Hepatocyte (in vitro differentiated cells): ENCODE data around the gene CCDC137. TPM values are rescaled to one million over a fixed set of nuclear protein-coding genes. Genes with fewer than 3 reads are reported as not detected.
A peak's percentile ranks its signal among the peaks of the same experiment; 100 is the strongest.

ENCODE experiments used
- DNase-seq: peaks from one replicate; pipeline ENCODE4 v3.0.0-alpha.2; 2016; ENCODE audit warnings: low spot score
- H2AFZ ChIP-seq: fragments of 200-600 bp; sonication (generic); 2 replicates; pipeline ENCODE4 v1.6.0; 2016; ENCODE audit warnings: antibody characterized with exemption, mild to moderate bottlenecking
- H3K27ac ChIP-seq: fragments of 200-600 bp; sonication (generic); 2 replicates; pipeline ENCODE4 v1.5.1; 2016; ENCODE audit warnings: mild to moderate bottlenecking
- H3K27me3 ChIP-seq: fragments of 200-600 bp; sonication (generic); 2 replicates; pipeline ENCODE4 v1.6.1; 2016
- H3K36me3 ChIP-seq: fragments of 200-600 bp; sonication (generic); replicated peaks from 2 replicates; pipeline ENCODE4 v1.5.1; 2016; ENCODE audit warnings: low read depth; ENCODE audit not compliant: insufficient read depth
- H3K4me1 ChIP-seq: fragments of 200-600 bp; sonication (generic); 2 replicates; pipeline ENCODE4 v1.5.1; 2016; ENCODE audit warnings: mild to moderate bottlenecking, moderate library complexity; ENCODE audit not compliant: insufficient read depth
- H3K4me2 ChIP-seq: fragments of 200-600 bp; sonication (generic); 2 replicates; pipeline ENCODE4 v1.6.0; 2016
- H3K4me3 ChIP-seq: fragments of 200-600 bp; sonication (generic); 2 replicates; pipeline ENCODE4 v1.5.1; 2016; ENCODE audit warnings: mild to moderate bottlenecking
- H3K79me2 ChIP-seq: fragments of 200-600 bp; sonication (generic); 2 replicates; pipeline ENCODE4 v1.6.0; 2017; ENCODE audit warnings: mild to moderate bottlenecking
- H3K9me2 ChIP-seq: fragments of 200-600 bp; sonication (generic); replicated peaks from 2 replicates; pipeline ENCODE4 v1.6.0; 2017; ENCODE audit warnings: mild to moderate bottlenecking; ENCODE audit not compliant: insufficient read depth
- H3K9me3 ChIP-seq: fragments of 200-600 bp; sonication (generic); 2 replicates; pipeline ENCODE4 v1.5.1; 2016; ENCODE audit warnings: low read depth, mild to moderate bottlenecking
- H4K20me1 ChIP-seq: fragments of 200-600 bp; sonication (generic); 2 replicates; pipeline ENCODE4 v1.6.0; 2016; ENCODE audit warnings: mild to moderate bottlenecking; ENCODE audit not compliant: insufficient read depth, poor library complexity, severe bottlenecking
- CTCF ChIP-seq: fragments of 200-600 bp; sonication (generic); IDR thresholded peaks from 2 replicates; pipeline ENCODE4 v1.5.1; 2016; ENCODE audit warnings: antibody characterized with exemption, mild to moderate bottlenecking; ENCODE audit not compliant: poor library complexity
- EZH2 ChIP-seq: fragments of 200-600 bp; sonication (generic); IDR thresholded peaks from 2 replicates; pipeline ENCODE4 v1.6.1; 2016; ENCODE audit warnings: antibody characterized with exemption, mild to moderate bottlenecking, borderline replicate concordance
- EZH2phosphoT487 ChIP-seq: fragments of 200-600 bp; sonication (generic); IDR thresholded peaks from one replicate; pipeline ENCODE4 v1.6.1; 2018; ENCODE audit warnings: antibody characterized with exemption, mild to moderate bottlenecking, low read depth, moderate library complexity; ENCODE audit not compliant: unreplicated experiment, severe bottlenecking
- WGBS: methylation state at CpG from one replicate; pipeline ENCODE4 v1.1.6; 2016; ENCODE audit warnings: low lambda C conversion rate; ENCODE audit errors: missing lambda C conversion rate; 5-methylcytosine and 5-hydroxymethylcytosine counted together
- polyA plus RNA-seq: library from polyadenylated mRNA; unstranded; fragments of >200 nt; fragmentation: Nextera tagmentation; extraction: Ambion mirVana; gene quantifications from 2 replicates; pipeline ENCODE4 v1.2.1, GENCODE V29; 2016
- total RNA-seq: library from RNA; depleted of rRNA; stranded (reverse); fragments of >200 nt; gene quantifications from 2 replicates; pipeline ENCODE4 v1.2.3, GENCODE V29; 2014

CCDC137 gene
- total and polyA plus RNA-seq, 2 experiments from 2014 or later, result 8.3 to 20.5 TPM

- peak overlapping the region; percentile 82 for H2AFZ ChIP-seq
- H3K27me3 ChIP-seq, result no peaks in the 10 kb centered on the region
- peaks cover 13% of the 10 kb centered on the region for H4K20me1 ChIP-seq
- H3K4me1 ChIP-seq, result peaks cover 18% of the 10 kb centered on the region
- H3K79me2 ChIP-seq, result peaks cover 62% of the 10 kb centered on the region
- no peaks in the 10 kb centered on the region for H3K9me3 ChIP-seq
- no peaks in the 10 kb centered on the region for H3K36me3 ChIP-seq
- H3K27ac ChIP-seq, result peak overlapping the region; percentile 84
- no peak for DNase-seq
- 38% methylated on average over 26 of the region's 27 CpGs for WGBS
- no peak for TF ChIP-seq EZH2phosphoT487
- TF ChIP-seq CTCF, result no peak
- no peak for TF ChIP-seq EZH2
- peak overlapping the region; percentile 90 for H3K4me2 ChIP-seq
- no peaks in the 10 kb centered on the region for H3K9me2 ChIP-seq
- peak overlapping the region; percentile 88 for H3K4me3 ChIP-seq
These were observed 37.5 kb downstream of the CCDC137 start for GRCh38 chr17:81703747-81704654.

- H3K9me2 ChIP-seq, result no peaks in the 10 kb centered on the region
- WGBS, result 98% methylated on average over 30 of the region's 30 CpGs
- no peak overlapping the region for H3K4me2 ChIP-seq
- peaks cover 10% of the 10 kb centered on the region for H4K20me1 ChIP-seq
- no peaks in the 10 kb centered on the region for H3K9me3 ChIP-seq
- H3K27ac ChIP-seq, result no peak overlapping the region
- H2AFZ ChIP-seq, result no peak overlapping the region
- no peaks in the 10 kb centered on the region for H3K27me3 ChIP-seq
- no peak overlapping the region for H3K4me3 ChIP-seq
- peaks cover 45% of the 10 kb centered on the region for H3K79me2 ChIP-seq
- no peak for DNase-seq
- H3K36me3 ChIP-seq, result no peaks in the 10 kb centered on the region
- TF ChIP-seq EZH2phosphoT487, result no peak
- TF ChIP-seq EZH2, result no peak
- TF ChIP-seq CTCF, result no peak
- H3K4me1 ChIP-seq, result peaks cover 24% of the 10 kb centered on the region
These were observed 39.1 kb downstream of the CCDC137 start for GRCh38 chr17:81705518-81706231.

GRCh38 chr17:81706232-81706611 is 39.7 kb downstream of the CCDC137 start:
- H3K27ac ChIP-seq, result no peak overlapping the region
- H3K9me3 ChIP-seq, result no peaks in the 10 kb centered on the region
- 97% methylated on average over 17 of the region's 17 CpGs for WGBS

More at GRCh38 chr17:81706232-81706611, 39.7 kb downstream of the CCDC137 start:
- TF ChIP-seq EZH2 (no peak), EZH2phosphoT487 (no peak), CTCF (no peak)
- no peak for DNase-seq
- Histone ChIP-seq H3K36me3 (no peaks in the 10 kb centered on the region), H3K4me3 (no peak overlapping the region), H3K4me2 (no peak overlapping the region), H2AFZ (no peak overlapping the region), H4K20me1 (peaks cover 6% of the 10 kb centered on the region), H3K27me3 (no peaks in the 10 kb centered on the region), H3K9me2 (no peaks in the 10 kb centered on the region), H3K4me1 (peaks cover 29% of the 10 kb centered on the region), H3K79me2 (peaks cover 40% of the 10 kb centered on the region)
